Measurements from ENCODE around the gene PDSS2.

- no peak for TF ChIP-seq SIN3A (IDR thresholded peaks at IDR 0.05; ENCODE audit: borderline replicate concordance, insufficient read depth, low read length)
- no peak for TF ChIP-seq POLR2AphosphoS5 (IDR thresholded peaks at IDR 0.05; ENCODE audit: low read depth, low read length)
- no peak for TF ChIP-seq REST (IDR thresholded peaks at IDR 0.05; ENCODE audit: insufficient read depth in 1 of 2, low read depth in 2 of 2, low read length in 2 of 2)
- TF ChIP-seq TAF1 (IDR thresholded peaks at IDR 0.05; ENCODE audit: borderline replicate concordance, insufficient read depth, low read length) = no peak
- TF ChIP-seq FOXP2 (optimal IDR thresholded peaks at IDR 0.05; ENCODE audit: borderline replicate concordance, extremely low read depth, extremely low read length, insufficient read depth) = no peak
These were observed 11.0 kb upstream of the PDSS2 start for GRCh38 chr6:107470364-107470763.

All from PFSK-1 (cell line).